Limb (tissue), 2 donors: ENCODE measurements around the gene FSD1.
"Not testable (repeated sequence)": the region's sequence is repeated elsewhere in the genome, so short reads cannot be mapped to it uniquely, and the experiment has no call there.

Experiments
- DNase-seq, 2 donors: peaks; one replicate each; pipeline ENCODE4 v3.0.0-alpha.2; 2016; ENCODE audit errors: extremely low spot score in 2 of 2

The FSD1 gene

GRCh38 chr19:4304538-4305256 lies at the start of gene FSD1:
FSD1 (plus strand) TSS chr19:4304598; CDS start chr19:4304747, 149 bp downstream.
- peak; percentile 21 to 87 for DNase-seq

DNA sequence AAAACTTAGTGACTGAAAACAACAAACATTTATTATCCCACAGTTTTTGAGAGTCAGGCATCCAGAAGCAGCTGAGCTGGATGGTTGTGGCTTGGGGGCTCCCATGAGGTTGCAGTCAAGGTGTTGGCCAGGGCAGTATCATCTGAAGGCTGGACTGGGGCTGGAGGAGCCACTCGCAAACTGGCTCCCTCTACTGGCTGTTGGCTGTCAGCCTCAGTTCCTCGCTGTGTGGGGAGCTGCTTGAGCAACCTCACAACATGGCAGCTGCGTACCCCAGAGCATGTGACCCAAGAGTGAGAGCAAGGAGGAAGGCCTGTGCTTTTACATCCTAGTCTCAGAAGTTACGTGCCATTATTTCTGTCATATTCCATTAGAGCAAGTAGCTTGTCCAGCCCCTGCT lies 47.8 kb upstream of the FSD1 start:
- no peak for DNase-seq

DNA sequence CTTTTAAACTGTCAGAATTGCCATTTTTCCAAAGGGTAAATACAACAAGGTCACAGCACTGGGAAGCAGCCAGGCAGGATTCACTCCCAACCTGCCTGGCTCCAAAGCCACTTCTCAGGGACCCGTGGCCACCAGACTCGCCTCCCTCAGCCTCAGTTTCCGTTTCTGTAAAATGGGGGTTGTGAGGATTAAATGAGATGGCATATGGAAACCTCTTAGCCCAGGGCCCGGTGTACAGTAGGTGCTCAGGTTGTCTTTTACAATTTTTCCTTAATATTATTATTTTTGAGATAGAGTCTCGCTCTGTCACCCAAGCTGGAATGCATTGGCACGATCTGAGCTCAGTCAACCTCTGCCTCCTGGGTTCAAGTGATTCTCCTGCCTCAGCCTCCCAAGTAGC lies 47.4 kb upstream of the FSD1 start:
- no peak for DNase-seq

DNA sequence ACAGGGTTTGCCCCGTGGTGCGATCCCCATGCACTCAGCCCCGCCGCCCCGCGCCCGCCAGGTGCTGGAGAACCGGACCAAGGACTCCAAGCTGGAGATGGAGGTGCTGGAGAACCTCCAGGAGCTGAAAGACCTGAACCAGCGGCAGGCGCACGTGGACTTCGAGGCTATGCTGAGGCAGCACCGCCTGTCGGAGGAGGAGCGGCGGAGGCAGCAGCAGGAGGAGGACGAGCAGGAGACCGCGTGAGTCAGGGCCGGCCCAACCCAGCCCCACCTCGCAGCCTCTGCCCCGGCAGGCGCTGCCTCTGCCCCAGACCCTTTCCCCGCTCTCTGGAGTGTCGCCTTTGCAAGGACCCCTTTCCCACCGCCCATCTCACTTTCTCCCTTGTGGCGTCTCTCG lies 46.2 kb upstream of the FSD1 start:
- no peak for DNase-seq

DNA sequence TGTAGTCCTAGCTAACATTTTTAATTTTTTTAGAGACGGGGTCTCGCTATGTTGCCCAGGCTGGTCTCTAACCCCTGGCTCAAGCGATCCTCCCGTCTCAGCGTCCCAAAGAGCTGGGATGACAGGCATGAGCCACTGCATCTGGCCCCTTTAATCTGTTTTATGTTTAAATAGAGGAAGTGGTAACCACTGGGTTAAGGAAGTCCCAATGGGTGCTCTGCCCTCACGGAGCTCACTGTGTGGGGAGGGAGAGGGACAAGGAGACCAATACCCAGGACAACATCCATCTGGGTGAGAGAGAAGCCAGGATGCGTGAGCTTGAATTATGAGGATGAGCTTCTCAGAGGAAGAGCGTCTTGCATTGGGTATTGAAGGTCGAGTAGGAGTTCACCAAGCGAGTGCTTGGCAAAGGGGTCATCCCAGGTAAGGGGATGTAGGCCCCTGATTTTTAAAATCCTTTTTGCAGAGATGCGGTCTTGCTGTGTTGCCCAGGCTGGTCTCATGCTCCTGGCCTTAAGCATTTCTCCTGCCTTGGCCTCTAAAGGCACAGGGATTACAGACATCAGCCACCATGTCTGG lies 43.7 kb upstream of the FSD1 start:
- DNase-seq, result no peak

- no peak for DNase-seq
These were observed 39.6 kb upstream of the FSD1 start for GRCh38 chr19:4264812-4265211.

- no peak for DNase-seq
These were observed 38.0 kb upstream of the FSD1 start for GRCh38 chr19:4266253-4267000.

- peak; percentile 30 to 72 for DNase-seq
These were observed 37.1 kb upstream of the FSD1 start for GRCh38 chr19:4267101-4267900.

GRCh38 chr19:4267901-4268815 lies 36.2 kb upstream of the FSD1 start:
- DNase-seq, result no peak

DNA sequence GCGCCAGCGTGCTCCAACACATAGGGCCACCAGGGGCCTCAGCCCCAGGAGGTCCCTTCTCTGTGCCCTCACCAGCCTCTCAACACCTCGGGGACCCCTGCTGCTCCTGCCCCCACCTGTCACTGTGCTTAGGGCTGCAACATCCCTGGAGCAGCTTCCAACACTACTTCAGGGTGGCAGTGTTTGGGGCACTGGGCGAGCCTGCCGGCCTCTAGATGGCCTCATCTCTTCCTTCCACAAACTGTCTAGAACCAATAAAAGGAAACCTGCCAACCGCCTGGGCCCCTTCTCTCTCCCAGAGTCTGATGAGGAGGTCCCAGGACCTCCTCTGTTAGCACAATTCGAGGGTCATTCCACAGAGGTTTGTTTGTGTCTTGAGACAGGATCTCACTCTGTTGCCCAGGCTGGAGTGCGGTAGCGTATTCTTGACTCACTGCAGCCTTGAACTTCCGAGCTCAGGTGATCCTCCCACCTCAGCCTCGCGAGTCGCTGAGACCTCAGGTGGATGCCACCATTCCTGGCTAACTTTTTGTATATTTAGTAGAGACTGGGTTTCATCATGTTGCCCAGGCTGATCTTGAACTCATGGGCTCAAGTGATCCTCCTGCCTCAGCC lies 35.5 kb upstream of the FSD1 start:
- no peak for DNase-seq

DNA sequence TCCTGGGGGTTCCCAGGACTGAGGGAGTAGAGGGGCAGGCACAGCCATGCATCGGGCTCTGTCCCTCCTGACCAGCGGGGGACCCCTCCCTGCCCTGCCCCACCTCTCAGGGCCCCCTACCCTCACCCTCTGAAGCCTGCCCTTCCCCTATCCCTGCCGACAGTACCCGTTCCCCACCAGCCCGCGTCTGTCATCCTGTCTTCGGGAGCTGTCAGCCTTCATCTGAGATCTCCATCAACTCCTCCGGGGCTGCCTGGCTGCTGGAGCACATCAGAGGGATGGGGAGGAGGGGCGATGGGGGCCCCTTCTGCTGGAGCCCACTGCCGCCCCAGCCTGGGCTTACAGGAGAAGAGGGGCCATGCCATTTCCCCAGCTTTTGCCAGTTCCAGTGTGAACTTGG lies 31.5 kb upstream of the FSD1 start:
- no peak for DNase-seq

GRCh38 chr19:4274321-4274686 lies 30.1 kb upstream of the FSD1 start:
- DNase-seq, result not testable (repeated sequence)

- no peak for DNase-seq
These were observed 27.2 kb upstream of the FSD1 start for GRCh38 chr19:4277191-4277696.

DNA sequence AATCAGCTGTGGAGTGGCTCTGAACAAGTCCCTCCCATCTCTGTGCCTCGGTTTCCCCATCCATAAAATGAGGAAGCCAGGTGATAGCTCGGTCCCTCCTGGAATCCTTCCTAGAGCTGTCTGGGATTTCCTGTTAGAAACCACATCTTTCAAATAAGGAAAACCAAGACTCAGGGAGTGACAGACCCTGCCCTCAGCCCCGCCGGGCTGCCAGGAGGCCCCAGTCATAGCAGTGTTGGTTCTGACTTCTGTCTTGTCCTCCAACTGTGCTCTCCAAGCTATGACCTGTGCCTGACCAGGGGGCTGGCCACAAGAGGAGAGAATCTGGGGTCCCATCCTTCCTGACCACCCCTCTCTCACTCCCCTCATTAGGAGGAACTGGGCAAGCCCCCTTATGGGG lies 26.4 kb upstream of the FSD1 start:
- peak in 1 of 2 donors; percentile 36 for DNase-seq

GRCh38 chr19:4278419-4279266 lies 25.8 kb upstream of the FSD1 start, which contains the start of gene SHD:
SHD (plus strand) TSS chr19:4279266; CDS start chr19:4280064, 798 bp downstream.
- peak; percentile 49 to 77 for DNase-seq

DNA sequence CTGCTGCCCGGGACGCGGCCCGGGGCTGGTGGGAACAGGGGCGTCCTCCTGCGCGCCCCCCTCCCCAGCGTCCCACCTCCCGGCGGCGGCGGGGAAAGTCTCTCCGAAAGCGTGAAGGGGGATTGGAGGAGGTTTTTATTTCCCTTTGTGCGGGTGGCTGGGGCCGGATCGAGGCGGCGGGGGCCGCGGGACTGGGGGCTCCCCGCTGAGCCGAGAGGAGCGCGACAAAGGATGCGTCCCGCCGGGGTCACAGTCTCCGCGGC lies 25.2 kb upstream of the FSD1 start:
- no peak for DNase-seq

- DNase-seq, result peak in 1 of 2 donors; percentile 35
These were observed 24.6 kb upstream of the FSD1 start for GRCh38 chr19:4279530-4280422.
